A673 (cell line): ENCODE measurements around the gene RAMP1. TPM values are rescaled to one million over a fixed set of nuclear protein-coding genes. Genes with fewer than 3 reads are reported as not detected.

Experiments used
- BruUV-seq: library from RNA; stranded (reverse); fragments of 400-500 nt; replicated peaks from 2 replicates; lab custom pipeline; 2021; lab: Mats Ljungman, UMichigan
- CTCF ChIA-PET: fragments of 300-600 bp; sonication (Branson Sonifier 250); formaldehyde crosslinking; loops from one replicate; lab custom pipeline; 2022; ENCODE audit warnings: antibody characterized with exemption; lab: Charles Lee
- POLR2A ChIA-PET: fragments of 300-600 bp; sonication (Branson Sonifier 250); formaldehyde crosslinking; loops from one replicate; lab custom pipeline; 2022; ENCODE audit warnings: antibody characterized with exemption; ENCODE audit not compliant: low non-redundant PET; lab: Charles Lee
- DNase-seq: peaks from one replicate; pipeline ENCODE4 v3.0.0-alpha.2; 2015; ENCODE audit warnings: low spot score
- H3K27ac ChIP-seq: fragments of 200-600 bp; sonication (generic); 2 replicates; pipeline ENCODE4 v1.5.1; 2016; ENCODE audit warnings: mixed run types, low read depth, mild to moderate bottlenecking, mixed read lengths, antibody characterized with exemption, low read length; ENCODE audit not compliant: poor library complexity, severe bottlenecking
- H3K27me3 ChIP-seq: fragments of 200-600 bp; sonication (generic); replicated peaks from 2 replicates; pipeline ENCODE4 v1.6.1; 2017; ENCODE audit warnings: mixed run types, low read depth, mild to moderate bottlenecking, mixed read lengths, antibody characterized with exemption, low read length; ENCODE audit not compliant: insufficient read depth, poor library complexity
- H3K36me3 ChIP-seq: fragments of 200-600 bp; sonication (generic); 2 replicates; pipeline ENCODE4 v1.6.1; 2016; ENCODE audit warnings: mixed run types, mild to moderate bottlenecking, mixed read lengths, antibody characterized with exemption, low read length; ENCODE audit not compliant: insufficient read depth, poor library complexity, severe bottlenecking
- H3K4me1 ChIP-seq: fragments of 200-600 bp; sonication (generic); 2 replicates; pipeline ENCODE4 v1.6.1; 2017; ENCODE audit warnings: mixed run types, mild to moderate bottlenecking, mixed read lengths, antibody characterized with exemption, low read length; ENCODE audit not compliant: insufficient read depth, poor library complexity, severe bottlenecking
- H3K4me3 ChIP-seq: fragments of 200-600 bp; sonication (generic); 2 replicates; pipeline ENCODE4 v1.5.1; 2016; ENCODE audit warnings: low read depth, mixed run types, mild to moderate bottlenecking, mixed read lengths, low read length; ENCODE audit not compliant: poor library complexity, severe bottlenecking
- H3K9me3 ChIP-seq: fragments of 200-600 bp; sonication (generic); 2 replicates; pipeline ENCODE4 v1.6.1; 2016; ENCODE audit warnings: mixed run types, low read depth, mild to moderate bottlenecking, mixed read lengths, antibody characterized with exemption, low read length; ENCODE audit not compliant: poor library complexity, severe bottlenecking
- CTCF ChIP-seq: fragments of 300-800, 200-600 bp; sonication (generic); conservative IDR thresholded peaks from 2 replicates; pipeline ENCODE4 v1.5.1; 2017; ENCODE audit warnings: low read depth, mild to moderate bottlenecking, antibody characterized with exemption, low read length, moderate library complexity, mixed read lengths
- EZH2 ChIP-seq: fragments of 200-600 bp; sonication (generic); IDR thresholded peaks from 2 replicates; pipeline ENCODE4 v1.6.1; 2017; ENCODE audit warnings: borderline replicate concordance, low read depth, mild to moderate bottlenecking, mixed read lengths, antibody characterized with exemption, low read length; ENCODE audit not compliant: poor library complexity, severe bottlenecking
- intact Hi-C: fragments of 100-400 bp; cut with micrococcal nuclease; formaldehyde crosslinking; loops from one replicate; pipeline ENCODE4 v1.10.0; 2022; ENCODE audit not compliant: unreplicated experiment
- total RNA-seq: library from RNA; stranded (reverse); gene quantifications from 2 replicates; pipeline ENCODE4 v1.2.3, GENCODE V29; 2021

The RAMP1 gene
- total RNA-seq, 1 experiment from 2014 or later, result 24.8 TPM

- TF ChIP-seq EZH2, result no peak
- no peak for TF ChIP-seq CTCF
- Histone ChIP-seq H3K36me3 (no peaks in the 10 kb centered on the region), H3K4me1 (peaks cover 11% of the 10 kb centered on the region), H3K27me3 (no peaks in the 10 kb centered on the region), H3K27ac (peak overlapping the region; percentile 75), H3K4me3 (no peak overlapping the region), H3K9me3 (no peaks in the 10 kb centered on the region)
- intact Hi-C loops, result no loop called here
- CTCF ChIA-PET, result no interaction called here
- DNase-seq, result no peak
- POLR2A ChIA-PET, result no interaction called here
- BruUV-seq, result no TSS peak
Observed at GRCh38 chr2:237877576-237878307, 18.3 kb downstream of the RAMP1 start.

GRCh38 chr2:237878321-237879057 is 19.1 kb downstream of the RAMP1 start:
- POLR2A ChIA-PET, result no interaction called here
- intact Hi-C loops, result no loop called here
- peak overlapping the region; percentile 75 for H3K27ac ChIP-seq
- H3K4me3 ChIP-seq, result no peak overlapping the region
- BruUV-seq, result no TSS peak
- CTCF ChIA-PET, result no interaction called here
- H3K9me3 ChIP-seq, result no peaks in the 10 kb centered on the region
- peaks cover 11% of the 10 kb centered on the region for H3K4me1 ChIP-seq
- TF ChIP-seq CTCF, result no peak
- DNase-seq, result no peak
- H3K27me3 ChIP-seq, result no peaks in the 10 kb centered on the region
- no peaks in the 10 kb centered on the region for H3K36me3 ChIP-seq

GRCh38 chr2:237879058-237879430 is 19.6 kb downstream of the RAMP1 start:
- Histone ChIP-seq H3K27me3 (no peaks in the 10 kb centered on the region), H3K27ac (peak overlapping the region; percentile 75), H3K36me3 (no peaks in the 10 kb centered on the region), H3K4me1 (peaks cover 11% of the 10 kb centered on the region), H3K4me3 (no peak overlapping the region), H3K9me3 (no peaks in the 10 kb centered on the region)
- peak; percentile 94 for DNase-seq
- ChIA-PET CTCF (no interaction called here), POLR2A (no interaction called here)
- intact Hi-C loops, result no loop called here
- TF ChIP-seq CTCF (no peak), EZH2 (no peak)
- BruUV-seq, result no TSS peak
